GM18505 (cell line): Measurements from ENCODE around the gene PASK.

Source experiments
- ATAC-seq: cut with Tn5 transposase; IDR thresholded peaks from one replicate; pipeline ENCODE4 v1.9.1; 2021; ENCODE audit not compliant: unreplicated experiment
- POLR2A ChIP-seq: IDR thresholded peaks from 4 replicates; pipeline ENCODE4 v1.6.1; 2011; ENCODE audit warnings: borderline replicate concordance; ENCODE audit not compliant: insufficient read depth, insufficient read length; ENCODE audit errors: extremely low read depth

PASK gene

DNA sequence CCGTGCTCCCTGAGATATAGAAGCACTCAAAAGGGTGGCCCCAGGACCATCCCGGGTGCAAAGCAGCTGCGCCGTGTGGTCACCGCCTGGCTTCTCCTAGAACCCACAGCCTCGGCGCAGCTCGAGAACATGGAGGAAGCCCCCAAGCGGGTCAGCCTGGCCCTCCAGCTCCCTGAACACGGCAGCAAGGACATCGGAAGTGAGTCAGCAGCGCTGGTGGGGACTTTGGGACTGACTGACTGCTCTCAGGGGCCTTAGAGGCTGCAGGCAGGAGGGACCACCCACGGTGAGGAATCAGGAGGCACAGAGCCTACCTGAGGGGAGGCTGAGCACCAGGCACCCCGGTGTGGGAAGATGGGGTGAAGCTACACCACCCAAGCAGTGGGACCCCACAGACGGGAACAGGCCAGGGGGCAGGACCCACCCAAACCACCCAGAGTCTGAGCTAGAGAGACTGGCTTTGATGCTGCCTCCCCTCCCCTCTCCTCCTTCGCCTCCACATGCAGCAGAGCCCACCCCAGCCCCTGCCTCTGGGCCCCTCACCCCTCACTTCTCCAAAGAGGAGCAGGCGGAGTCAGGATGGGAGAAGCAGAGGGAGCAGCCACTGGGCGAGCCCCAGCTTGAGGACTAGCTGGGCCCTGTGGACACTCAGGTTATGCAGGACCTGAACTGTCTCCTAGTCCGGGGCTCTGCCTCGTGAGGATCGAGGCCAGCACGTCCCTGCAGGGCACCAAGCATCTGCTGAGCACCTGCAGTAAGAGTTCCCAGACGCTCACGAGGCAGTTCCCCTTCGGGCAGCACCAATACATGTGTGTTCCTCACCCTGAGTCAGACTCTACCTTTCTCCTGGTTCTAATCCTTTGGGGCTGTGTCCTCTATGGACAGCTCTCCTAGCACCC is 75.9 kb downstream of the PASK start:
- TF ChIP-seq POLR2A = no peak
- ATAC-seq = no peak

DNA sequence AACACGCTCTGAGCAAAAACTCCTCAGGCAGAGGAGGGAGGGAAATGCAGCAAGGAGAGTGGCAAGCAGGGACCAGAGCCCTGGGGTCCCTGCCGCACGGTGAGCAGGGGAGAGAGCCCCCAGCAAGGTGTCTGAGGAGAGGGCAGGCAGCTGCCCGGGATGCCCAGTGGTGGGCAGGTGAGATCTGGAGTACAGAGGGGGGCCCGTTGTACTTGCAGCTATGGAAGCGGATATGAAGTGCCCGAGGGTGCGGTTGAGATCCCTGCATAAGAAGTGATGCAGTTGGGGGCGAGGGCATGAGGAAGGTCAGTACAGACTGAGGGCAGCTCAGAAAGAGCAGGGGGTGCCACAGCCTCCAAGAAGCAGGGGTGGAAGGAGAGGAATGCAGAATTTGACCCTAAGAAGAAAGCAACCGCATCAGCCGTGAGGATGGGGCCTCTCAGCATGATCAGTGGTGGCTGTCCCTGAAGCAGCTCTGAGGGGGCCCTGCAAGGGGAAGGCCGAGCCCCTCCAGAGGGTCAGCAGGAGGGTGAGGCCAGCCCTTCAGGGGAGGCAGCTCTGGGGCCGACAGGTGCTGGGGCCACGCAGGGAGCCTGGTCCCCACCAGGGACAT is 76.6 kb downstream of the PASK start:
- ATAC-seq = no peak

DNA sequence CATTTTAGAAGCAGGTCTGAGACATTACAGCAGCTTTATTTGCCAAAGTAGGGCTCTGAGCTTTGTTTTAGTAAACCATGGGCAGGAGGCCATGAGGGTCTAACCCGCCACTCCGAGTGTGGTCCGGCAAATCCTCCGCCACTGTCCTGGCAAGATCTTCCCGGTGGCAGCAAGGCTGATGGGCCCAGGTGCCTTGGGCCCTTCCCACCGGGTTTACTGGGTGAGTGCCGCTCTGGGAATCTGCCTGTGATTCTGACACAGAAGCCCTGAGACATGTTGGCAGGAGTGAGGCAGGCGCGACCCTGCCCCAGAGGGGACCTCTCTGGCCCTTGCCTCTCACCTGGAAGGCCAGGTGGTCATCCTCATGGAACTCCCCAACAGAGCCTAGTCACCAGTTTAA is 77.1 kb downstream of the PASK start:
- no peak for TF ChIP-seq POLR2A
- ATAC-seq = no peak

More for the DNA sequence above, 76.6 kb downstream of the PASK start:
- no peak for TF ChIP-seq POLR2A

DNA sequence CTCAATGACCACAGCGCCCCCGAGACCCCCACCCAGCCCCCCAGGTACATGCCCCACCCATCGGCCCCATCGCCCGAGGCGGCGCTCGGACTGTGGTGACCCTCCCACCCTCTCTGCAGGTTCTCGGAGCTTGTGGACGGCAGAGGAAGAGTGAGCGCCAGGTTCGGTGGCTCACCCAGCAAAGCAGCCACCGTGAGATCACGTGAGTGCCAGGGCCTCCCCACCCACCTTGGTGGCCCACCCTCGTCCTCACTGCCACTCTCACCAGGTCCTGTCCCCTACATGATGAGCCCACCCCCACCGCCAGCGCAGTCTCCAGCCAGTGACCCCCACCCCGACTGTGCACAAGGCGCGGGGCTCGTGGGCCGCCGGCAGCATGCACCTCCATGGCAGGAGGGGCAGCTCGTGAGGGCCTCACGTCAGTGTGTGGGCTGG is 77.6 kb downstream of the PASK start:
- ATAC-seq = no peak
- TF ChIP-seq POLR2A = no peak

- TF ChIP-seq POLR2A = no peak
- ATAC-seq = no peak
Observed at GRCh38 chr2:241070811-241071676, 78.2 kb downstream of the PASK start.

DNA sequence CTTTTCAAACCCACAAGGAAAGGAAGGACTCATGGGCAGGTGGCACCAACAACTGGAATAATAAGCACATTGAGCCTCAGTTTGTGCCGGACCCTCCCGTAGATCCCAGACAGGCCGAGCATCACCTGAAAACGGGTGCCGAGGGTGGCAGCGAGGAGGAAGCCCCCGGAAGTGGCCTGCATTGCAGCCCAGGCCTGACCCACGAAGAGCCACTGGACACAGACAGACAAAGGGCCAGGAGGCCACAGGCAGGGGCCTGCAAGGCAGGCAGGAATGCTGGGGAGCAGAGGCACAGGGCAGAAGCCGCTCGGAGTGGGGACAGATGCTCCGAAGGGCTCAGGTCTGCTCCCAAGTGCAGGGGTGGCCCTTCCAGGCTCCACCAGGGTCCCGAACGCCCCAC is 78.9 kb downstream of the PASK start:
- ATAC-seq = no peak

GRCh38 chr2:241069821-241070281 is 79.4 kb downstream of the PASK start:
- no peak for ATAC-seq
- no peak for TF ChIP-seq POLR2A

More for the DNA sequence above, 78.9 kb downstream of the PASK start:
- no peak for TF ChIP-seq POLR2A

DNA sequence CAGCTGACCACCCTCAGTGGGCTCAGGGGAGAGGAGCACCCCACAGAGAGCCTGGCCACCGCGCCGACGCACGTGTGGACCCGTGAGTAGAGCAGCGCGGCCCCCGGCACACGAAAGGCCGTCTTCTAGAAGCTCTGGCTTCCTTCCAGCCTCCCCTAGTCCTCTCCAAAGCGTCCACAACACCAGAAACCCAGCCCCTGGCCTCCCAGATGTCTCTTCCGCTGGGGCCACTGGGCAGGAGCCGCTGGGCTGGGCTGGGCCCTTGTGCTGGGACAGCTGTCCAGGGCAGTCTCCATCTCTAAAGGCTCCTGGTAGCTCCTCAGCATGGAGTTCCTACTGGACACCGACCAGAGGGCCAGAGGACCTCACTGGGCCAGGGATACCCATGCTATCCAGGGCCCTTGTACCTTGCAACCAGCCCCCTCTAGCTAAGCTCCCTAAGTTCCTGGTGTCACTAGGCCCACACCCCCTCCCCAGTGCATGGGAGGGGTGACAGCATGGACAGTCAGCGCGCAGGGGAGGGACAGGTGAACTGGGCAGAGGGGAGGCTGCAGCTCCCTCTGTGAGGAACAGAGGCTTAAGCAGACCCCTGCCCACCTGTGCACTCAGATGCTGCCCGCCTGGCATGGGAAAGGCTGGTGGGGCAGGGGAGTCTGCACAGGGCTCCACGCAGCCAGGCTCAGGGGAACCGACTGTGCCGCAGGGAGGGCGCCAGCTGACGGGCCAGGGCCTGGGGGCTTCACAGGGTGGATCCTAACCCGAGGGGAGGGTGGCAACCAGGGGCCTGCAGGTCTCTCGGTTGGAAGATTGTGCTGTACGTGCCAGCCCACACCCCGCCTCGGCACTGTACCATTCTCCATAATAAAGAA is 80.1 kb downstream of the PASK start:
- no peak for TF ChIP-seq POLR2A
- ATAC-seq = no peak

DNA sequence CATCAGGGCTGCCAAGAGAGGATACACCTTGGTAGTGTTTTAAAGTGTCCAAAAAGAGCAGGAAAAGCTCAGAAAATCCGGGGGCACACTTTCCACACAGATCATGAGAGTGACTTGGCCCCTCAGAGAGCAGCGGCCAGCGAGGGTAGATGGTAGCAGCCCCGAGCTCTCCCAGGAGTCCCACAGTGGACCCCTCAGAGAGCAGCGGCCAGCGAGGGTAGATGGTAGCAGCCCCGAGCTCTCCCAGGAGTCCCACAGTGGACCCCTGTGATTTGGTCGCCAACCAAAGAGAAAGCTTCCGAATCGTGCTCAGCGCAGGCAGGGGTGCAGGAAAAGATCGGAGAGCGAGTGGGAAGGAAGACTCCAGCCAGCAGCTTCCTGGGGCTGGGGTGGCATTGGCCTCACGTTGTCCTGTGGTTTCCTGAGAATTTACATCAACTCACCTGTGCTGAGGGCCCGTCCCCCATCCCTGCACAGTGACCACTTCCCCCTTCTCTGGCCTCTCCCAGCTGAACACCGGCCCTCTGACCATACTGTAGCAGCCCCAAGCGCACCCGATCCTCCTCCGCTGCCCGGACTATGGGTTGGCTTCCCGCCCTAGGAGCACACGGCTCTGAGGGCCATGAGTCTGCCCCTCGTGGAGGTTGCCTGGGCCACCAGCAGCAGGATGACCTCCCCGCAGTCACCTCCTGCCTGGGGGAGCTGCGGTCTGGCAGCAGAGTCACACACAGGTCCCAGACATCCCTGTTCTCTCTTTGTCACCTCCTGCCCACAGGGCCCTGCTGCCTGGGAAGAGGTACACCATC is 80.9 kb downstream of the PASK start:
- no peak for TF ChIP-seq POLR2A
- no peak for ATAC-seq

GRCh38 chr2:241067501-241068135 is 81.7 kb downstream of the PASK start:
- TF ChIP-seq POLR2A = no peak

GRCh38 chr2:241066893-241067341 is 82.4 kb downstream of the PASK start:
- ATAC-seq = no peak

More at GRCh38 chr2:241067501-241068135, 81.7 kb downstream of the PASK start:
- ATAC-seq = no peak

GRCh38 chr2:241066171-241066892 is 82.9 kb downstream of the PASK start:
- ATAC-seq = no peak
- no peak for TF ChIP-seq POLR2A

More at GRCh38 chr2:241066893-241067341, 82.4 kb downstream of the PASK start:
- no peak for TF ChIP-seq POLR2A
